IMR-90 (cell line): ENCODE data around the gene LHPP. TPM values are rescaled to one million over a fixed set of nuclear protein-coding genes. Genes with fewer than 3 reads are reported as not detected.

ENCODE experiments used
- ATAC-seq: fragments of 200-7000 bp; cut with Tn5 transposase; 2 replicates; pipeline ENCODE4 v1.9.1; 2020; ENCODE audit warnings: low read depth, mild to moderate bottlenecking, moderate library complexity
- BruUV-seq: library from RNA; stranded (reverse); fragments of 400-500 nt; replicated peaks from 2 replicates; lab custom pipeline; 2021; lab: Mats Ljungman, UMichigan
- CTCF ChIA-PET: fragments of 300-600 bp; formaldehyde crosslinking; extraction: SDS; loops from one replicate; lab custom pipeline; 2021; ENCODE audit warnings: antibody characterized with exemption; lab: Yijun Ruan, JAX
- POLR2A ChIA-PET: fragments of 300-600 bp; sonication (Branson Sonifier 250); formaldehyde crosslinking; loops from one replicate; lab custom pipeline; 2022; ENCODE audit warnings: antibody characterized with exemption; ENCODE audit not compliant: unreplicated experiment; lab: Charles Lee
- DNase-seq: peaks from one replicate; pipeline ENCODE4 v3.0.0; 2013
- H2AFZ ChIP-seq: replicated peaks from 2 replicates; pipeline ENCODE3; 2013; ENCODE audit warnings: low read length, mild to moderate bottlenecking; ENCODE audit not compliant: poor library complexity
- H2AK5ac ChIP-seq: 2 replicates; pipeline ENCODE4 v1.6.1; 2013; ENCODE audit warnings: low read depth, low read length, inconsistent platforms
- H2AK9ac ChIP-seq: replicated peaks from 2 replicates; pipeline ENCODE3; 2013; ENCODE audit warnings: mild to moderate bottlenecking, low read depth, low read length, moderate library complexity; ENCODE audit not compliant: poor library complexity
- H2BK120ac ChIP-seq: 2 replicates; pipeline ENCODE4 v1.6.1; 2013; ENCODE audit warnings: low read depth, low read length, inconsistent platforms
- H2BK15ac ChIP-seq: 3 replicates; pipeline ENCODE4 v1.6.1; 2013; ENCODE audit warnings: low read depth, low read length, inconsistent platforms
- H2BK20ac ChIP-seq: 2 replicates; pipeline ENCODE4 v1.6.1; 2013; ENCODE audit warnings: low read depth, mild to moderate bottlenecking, inconsistent platforms, low read length, moderate library complexity
- H2BK5ac ChIP-seq: 2 replicates; pipeline ENCODE4 v1.6.1; 2013; ENCODE audit warnings: mild to moderate bottlenecking, low read depth, low read length, inconsistent platforms; ENCODE audit not compliant: poor library complexity, severe bottlenecking
- H3K14ac ChIP-seq: replicated peaks from 2 replicates; pipeline ENCODE4 v1.6.1; 2013; ENCODE audit warnings: low read depth, low read length, inconsistent platforms
- H3K18ac ChIP-seq: 2 replicates; pipeline ENCODE4 v1.6.1; 2013; ENCODE audit warnings: low read depth, low read length, control low read depth
- H3K23ac ChIP-seq: 2 replicates; pipeline ENCODE4 v1.6.1; 2013; ENCODE audit warnings: low read depth, low read length, inconsistent platforms
- H3K27ac ChIP-seq: 2 replicates; pipeline ENCODE4 v1.5.1; 2013; ENCODE audit warnings: mild to moderate bottlenecking, control low read depth, low read length; ENCODE audit not compliant: insufficient read depth
- H3K27me3 ChIP-seq: 2 replicates; pipeline ENCODE4 v1.6.1; 2013; ENCODE audit warnings: low read length; ENCODE audit not compliant: control insufficient read depth, insufficient read depth
- H3K36me3 ChIP-seq: 2 replicates; pipeline ENCODE4 v1.6.1; 2013; ENCODE audit warnings: low read length, mixed read lengths; ENCODE audit not compliant: control insufficient read depth, insufficient read depth
- H3K4ac ChIP-seq: 2 replicates; pipeline ENCODE4 v1.6.1; 2013; ENCODE audit warnings: low read depth, low read length, inconsistent platforms
- H3K4me1 ChIP-seq: 2 replicates; pipeline ENCODE4 v1.6.1; 2013; ENCODE audit warnings: low read length, mixed read lengths; ENCODE audit not compliant: control insufficient read depth, insufficient read depth
- H3K4me2 ChIP-seq: 2 replicates; pipeline ENCODE4 v1.6.1; 2013; ENCODE audit warnings: low read depth, mild to moderate bottlenecking, control low read depth, low read length, moderate library complexity
- H3K4me3 ChIP-seq: 2 replicates; pipeline ENCODE4 v1.5.1; 2013; ENCODE audit warnings: low read depth, mild to moderate bottlenecking, control low read depth, low read length, moderate library complexity; ENCODE audit not compliant: insufficient read depth
- H3K56ac ChIP-seq: 2 replicates; pipeline ENCODE4 v1.6.1; 2013; ENCODE audit warnings: low read length, inconsistent platforms; ENCODE audit not compliant: insufficient read depth; ENCODE audit errors: extremely low read depth
- H3K79me1 ChIP-seq, 2 experiments: 2 replicates each; pipeline ENCODE4 v1.6.1; 2013; ENCODE audit warnings: low read length in 2 of 2, inconsistent platforms in 1 of 2, low read depth in 1 of 2
- H3K9ac ChIP-seq: 2 replicates; pipeline ENCODE4 v1.6.1; 2013; ENCODE audit warnings: low read depth, low read length, control low read depth
- H3K9me1 ChIP-seq: 2 replicates; pipeline ENCODE4 v1.6.1; 2013; ENCODE audit warnings: low read length, inconsistent platforms; ENCODE audit not compliant: insufficient read depth
- H3K9me3 ChIP-seq: 2 replicates; pipeline ENCODE4 v1.6.1; 2013; ENCODE audit warnings: low read length; ENCODE audit not compliant: control insufficient read depth, insufficient read depth
- H4K20me1 ChIP-seq: 2 replicates; pipeline ENCODE4 v1.6.1; 2013; ENCODE audit warnings: low read length, inconsistent platforms; ENCODE audit not compliant: insufficient read depth
- H4K5ac ChIP-seq: 2 replicates; pipeline ENCODE4 v1.6.1; 2013; ENCODE audit warnings: mild to moderate bottlenecking, low read depth, low read length, control low read depth
- H4K8ac ChIP-seq, 2 experiments: 2 replicates each; pipeline ENCODE4 v1.6.1; 2013; ENCODE audit warnings: low read depth in 2 of 2, low read length in 2 of 2, control low read depth in 1 of 2, inconsistent platforms in 1 of 2
- H4K91ac ChIP-seq: 2 replicates; pipeline ENCODE4 v1.6.1; 2013; ENCODE audit warnings: low read depth, low read length, inconsistent platforms; ENCODE audit not compliant: insufficient read depth
- BHLHE40 ChIP-seq: fragments of 150-350 bp; IDR thresholded peaks from 2 replicates; pipeline ENCODE4 v1.6.1; 2016; ENCODE audit warnings: mild to moderate bottlenecking, low read depth, low read length
- CEBPB ChIP-seq: IDR thresholded peaks from 2 replicates; pipeline ENCODE4 v1.6.1; 2012; ENCODE audit warnings: low read depth, low read length, improper control_type of control experiment
- CHD1 ChIP-seq: IDR thresholded peaks from 2 replicates; pipeline ENCODE4 v1.6.1; 2012; ENCODE audit warnings: low read depth, low read length, improper control_type of control experiment
- CTCF ChIP-seq: conservative IDR thresholded peaks from 2 replicates; pipeline ENCODE4 v1.5.1; 2012; ENCODE audit warnings: mild to moderate bottlenecking, low read depth, low read length, improper control_type of control experiment
- FOS ChIP-seq: fragments of 150-350 bp; IDR thresholded peaks from 2 replicates; pipeline ENCODE4 v1.6.1; 2016; ENCODE audit warnings: low read depth, low read length
- MAFK ChIP-seq: IDR thresholded peaks from 2 replicates; pipeline ENCODE4 v1.6.1; 2012; ENCODE audit warnings: low read depth, low read length, improper control_type of control experiment
- MAZ ChIP-seq: IDR thresholded peaks from 2 replicates; pipeline ENCODE4 v1.6.1; 2012; ENCODE audit warnings: low read depth, mild to moderate bottlenecking, low read length, improper control_type of control experiment, moderate library complexity, borderline replicate concordance
- MXI1 ChIP-seq: IDR thresholded peaks from 2 replicates; pipeline ENCODE4 v1.6.1; 2012; ENCODE audit warnings: low read depth, mild to moderate bottlenecking, low read length, moderate library complexity, borderline replicate concordance
- NFE2L2 ChIP-seq: fragments of 150-350 bp; IDR thresholded peaks from 2 replicates; pipeline ENCODE4 v1.6.1; 2016; ENCODE audit warnings: low read depth, mild to moderate bottlenecking, low read length
- POLR2A ChIP-seq: IDR thresholded peaks from 2 replicates; pipeline ENCODE4 v1.6.1; 2012; ENCODE audit warnings: mild to moderate bottlenecking, low read depth, low read length
- RAD21 ChIP-seq: IDR thresholded peaks from 2 replicates; pipeline ENCODE4 v1.6.1; 2012; ENCODE audit warnings: low read length, improper control_type of control experiment
- RCOR1 ChIP-seq: IDR thresholded peaks from 2 replicates; pipeline ENCODE4 v1.6.1; 2012; ENCODE audit warnings: mild to moderate bottlenecking, low read length, improper control_type of control experiment; ENCODE audit not compliant: insufficient replicate concordance
- RFX5 ChIP-seq: IDR thresholded peaks from 2 replicates; pipeline ENCODE4 v1.8.0; 2012; ENCODE audit warnings: low read depth, mild to moderate bottlenecking, low read length, moderate library complexity
- SMC3 ChIP-seq: fragments of 150-350 bp; IDR thresholded peaks from 2 replicates; pipeline ENCODE4 v1.6.1; 2016; ENCODE audit warnings: low read depth, mild to moderate bottlenecking, antibody characterized with exemption, low read length, moderate library complexity
- WGBS, 2 experiments: methylation state at CpG; one replicate each; pipeline versions ENCODE4 v1.1.5 to v1.1.7; 2013; ENCODE audit warnings: missing lambda C conversion rate in 2 of 2; ENCODE audit not compliant: insufficient read length in 1 of 2; ENCODE audit errors: extremely low coverage in 2 of 2; 5-methylcytosine and 5-hydroxymethylcytosine counted together
- dilution Hi-C: fragments of 300-500 bp; cut with HindIII; formaldehyde crosslinking; loops from one replicate; pipeline ENCODE4 v1.14.3; 2018; ENCODE audit warnings: low sequenced_read_pairs; ENCODE audit not compliant: unreplicated experiment
- in situ Hi-C: fragments of 300-500 bp; cut with MboI; formaldehyde crosslinking; loops from 3 replicates; pipeline ENCODE4 v1.14.3; 2019; ENCODE audit warnings: low sequenced_read_pairs, inconsistent platforms, mixed read lengths
- intact Hi-C: fragments of 100-400 bp; cut with micrococcal nuclease; formaldehyde crosslinking; loops from 2 replicates; pipeline ENCODE4 v1.10.0; 2022
- polyA plus RNA-seq, 3 experiments: library from polyadenylated mRNA; depleted of rRNA; stranded (reverse); fragments of >200 nt; gene quantifications; 2 replicates each; pipeline ENCODE4 v1.2.3, GENCODE V29; 2012; ENCODE audit warnings: low replicate concordance in 1 of 3
- total RNA-seq: library from RNA; depleted of rRNA; stranded (reverse); fragments of >200 nt; gene quantifications from 2 replicates; pipeline ENCODE4 v1.2.3, GENCODE V29; 2012
- TF ChIP-seq, protein P1 (sequence below): fragments of 150-350 bp; IDR thresholded peaks from 2 replicates; pipeline ENCODE4 v1.6.1; 2016; ENCODE audit warnings: low read depth, mild to moderate bottlenecking, low read length, moderate library complexity, borderline replicate concordance
- TF ChIP-seq, protein P2 (sequence below): fragments of 150-350 bp; IDR thresholded peaks from 2 replicates; pipeline ENCODE4 v1.6.1; 2017; ENCODE audit warnings: mild to moderate bottlenecking, antibody characterized with exemption, low read length, low read depth

Gene LHPP
- total and polyA plus RNA-seq, 2 of the 4 experiments (the other 2 are of a cell fraction) = 2.7 to 8.3 TPM

DNA sequence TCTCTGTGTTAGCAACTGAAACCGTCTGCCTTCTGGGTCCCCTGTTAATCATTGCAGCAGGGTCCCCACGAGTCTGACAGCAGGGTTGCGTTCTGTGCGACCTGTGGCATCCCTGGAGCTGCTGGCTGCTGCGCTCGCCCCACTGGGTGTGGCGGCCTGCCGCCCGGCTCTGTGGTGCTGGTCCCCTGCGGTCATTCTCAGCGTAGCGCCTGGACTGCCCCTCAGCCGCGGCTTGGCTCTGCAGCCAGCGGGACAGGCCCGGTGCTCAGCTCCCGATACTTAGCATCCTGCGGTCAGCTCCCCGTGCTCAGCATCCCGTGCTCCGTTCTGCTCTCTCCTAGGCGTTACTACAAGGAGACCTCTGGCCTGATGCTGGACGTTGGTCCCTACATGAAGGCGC is 35.0 kb downstream of the LHPP start:
- Histone ChIP-seq H3K56ac (no peak overlapping the region), H2BK15ac (no peak overlapping the region), H2AFZ (no peak overlapping the region), H3K23ac (no peak overlapping the region), H3K14ac (no peak overlapping the region), H4K91ac (no peak overlapping the region), H3K79me1 (no peaks in the 10 kb centered on the region), H3K9ac (no peak overlapping the region), H3K18ac (no peak overlapping the region), H2BK5ac (no peak overlapping the region), H3K9me3 (0 out of 2 replicates have a peak, but pooled peaks cover 2% of the 10 kb centered on the region), H3K27ac (no peak overlapping the region), H3K36me3 (no peaks in the 10 kb centered on the region), H2AK9ac (no peak overlapping the region), H3K4me3 (no peak overlapping the region), H4K20me1 (no peaks in the 10 kb centered on the region), H2AK5ac (no peak overlapping the region), H2BK120ac (no peak overlapping the region), H3K4me1 (no peaks in the 10 kb centered on the region), H4K8ac (no peak overlapping the region), H2BK20ac (no peak overlapping the region), H4K5ac (no peak overlapping the region), H3K4ac (no peak overlapping the region), H3K27me3 (no peaks in the 10 kb centered on the region), H3K4me2 (no peak overlapping the region), H3K9me1 (no peaks in the 10 kb centered on the region)
- ChIA-PET POLR2A (no interaction called here), CTCF (no interaction called here)
- BruUV-seq = no TSS peak
- DNase-seq (no peak), ATAC-seq (no peak)
- WGBS, 2 experiments = 86% methylated on average over 12 of the region's 24 CpGs; no CpG with 5 or more reads in 1 of the 2 experiments
- in situ Hi-C loops (no loop called here), intact Hi-C loops (no loop called here), dilution Hi-C loops (no loop called here)
- TF ChIP-seq RFX5 (no peak), FOS (no peak), RAD21 (no peak), RCOR1 (no peak), MAZ (no peak), CHD1 (no peak), BHLHE40 (no peak), MAFK (no peak), SMC3 (no peak), CEBPB (no peak), NFE2L2 (no peak), CTCF (no peak), POLR2A (no peak), MXI1 (no peak)
- TF ChIP-seq, protein P1, sequence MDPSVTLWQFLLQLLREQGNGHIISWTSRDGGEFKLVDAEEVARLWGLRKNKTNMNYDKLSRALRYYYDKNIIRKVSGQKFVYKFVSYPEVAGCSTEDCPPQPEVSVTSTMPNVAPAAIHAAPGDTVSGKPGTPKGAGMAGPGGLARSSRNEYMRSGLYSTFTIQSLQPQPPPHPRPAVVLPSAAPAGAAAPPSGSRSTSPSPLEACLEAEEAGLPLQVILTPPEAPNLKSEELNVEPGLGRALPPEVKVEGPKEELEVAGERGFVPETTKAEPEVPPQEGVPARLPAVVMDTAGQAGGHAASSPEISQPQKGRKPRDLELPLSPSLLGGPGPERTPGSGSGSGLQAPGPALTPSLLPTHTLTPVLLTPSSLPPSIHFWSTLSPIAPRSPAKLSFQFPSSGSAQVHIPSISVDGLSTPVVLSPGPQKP = no peak
- TF ChIP-seq, protein P2, sequence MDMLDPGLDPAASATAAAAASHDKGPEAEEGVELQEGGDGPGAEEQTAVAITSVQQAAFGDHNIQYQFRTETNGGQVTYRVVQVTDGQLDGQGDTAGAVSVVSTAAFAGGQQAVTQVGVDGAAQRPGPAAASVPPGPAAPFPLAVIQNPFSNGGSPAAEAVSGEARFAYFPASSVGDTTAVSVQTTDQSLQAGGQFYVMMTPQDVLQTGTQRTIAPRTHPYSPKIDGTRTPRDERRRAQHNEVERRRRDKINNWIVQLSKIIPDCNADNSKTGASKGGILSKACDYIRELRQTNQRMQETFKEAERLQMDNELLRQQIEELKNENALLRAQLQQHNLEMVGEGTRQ = no peak
